Small intestine (tissue), 7 donors: Measurements from ENCODE around the gene PHF5A. TPM values are rescaled to one million over a fixed set of nuclear protein-coding genes. Genes with fewer than 3 reads are reported as not detected.

Source experiments
- DNase-seq, 2 donors: peaks; one replicate each; pipeline versions ENCODE4 v3.0.0 to v3.0.0-alpha.2; 2013
- FAIRE-seq: peaks from 2 replicates; lab custom pipeline; 2012; peaks lifted over from hg19 to GRCh38; lab: Jason Lieb, UNC
- H3K27ac ChIP-seq, 3 donors: one replicate each; pipeline ENCODE4 v1.5.1; 2013; ENCODE audit warnings: low read length in 2 of 3, mild to moderate bottlenecking in 2 of 3, control low read depth in 1 of 3, inconsistent platforms in 1 of 3, low read depth in 1 of 3, moderate library complexity in 1 of 3
- H3K27me3 ChIP-seq, 3 donors: one replicate each; pipeline ENCODE4 v1.6.1; 2013; ENCODE audit warnings: low read length in 3 of 3, inconsistent platforms in 1 of 3; ENCODE audit not compliant: control insufficient read depth in 3 of 3, insufficient read depth in 3 of 3
- H3K36me3 ChIP-seq, 3 donors: one replicate each; pipeline ENCODE4 v1.6.1; 2013; ENCODE audit warnings: low read length in 3 of 3, inconsistent platforms in 1 of 3, low read depth in 1 of 3, mild to moderate bottlenecking in 1 of 3, moderate library complexity in 1 of 3; ENCODE audit not compliant: control insufficient read depth in 3 of 3, insufficient read depth in 2 of 3
- H3K4me1 ChIP-seq, 3 donors: one replicate each; pipeline ENCODE4 v1.6.1; 2013; ENCODE audit warnings: low read length in 2 of 3, inconsistent platforms in 1 of 3, low read depth in 1 of 3, mild to moderate bottlenecking in 1 of 3, moderate library complexity in 1 of 3; ENCODE audit not compliant: control insufficient read depth in 3 of 3, insufficient read depth in 2 of 3
- H3K4me3 ChIP-seq, 3 donors: one replicate each; pipeline ENCODE4 v1.5.1; 2013; ENCODE audit warnings: low read length in 3 of 3, control low read depth in 1 of 3, inconsistent platforms in 1 of 3, low read depth in 1 of 3, mild to moderate bottlenecking in 1 of 3, moderate library complexity in 1 of 3
- H3K9me3 ChIP-seq, 2 donors: one replicate each; pipeline ENCODE4 v1.6.1; 2013; ENCODE audit warnings: low read depth in 1 of 2, low read length in 1 of 2; ENCODE audit not compliant: control insufficient read depth in 2 of 2, insufficient read depth in 1 of 2
- WGBS, 3 donors: extraction: QIAGEN DNeasy Blood & Tissue Kit; methylation state at CpG; one replicate each; pipeline ENCODE4 v1.1.7; 2013; 5-methylcytosine and 5-hydroxymethylcytosine counted together
- polyA plus RNA-seq, 4 donors: library from polyadenylated mRNA; stranded (reverse) in 3 of 4; unstranded in 1 of 4; fragments of 200-250 nt in 3 of 4; fragments of 120-200 nt in 1 of 4; gene quantifications; one replicate each; pipeline versions ENCODE4 v1.2.1 to v1.2.3, GENCODE V29; 2013
- donor health status: healthy with polysubstance abuse.
- donor health status: control.
- donor health status: control.
- donor health status: Bipolar disorder and iron deficiency.
- donor health status: healthy.

The PHF5A gene
- polyA plus RNA-seq, 4 donors = 39.6 to 62.7 (median 55.3) TPM

- WGBS, 3 donors = 0% methylated on average over 26 to 28 of the region's 28 CpGs
- H3K36me3 ChIP-seq = peaks cover 0 to 8% (median 0%) of the 10 kb centered on the region in 3 donors
- peak overlapping the region; percentile 91 to 100 (median 95) for H3K27ac ChIP-seq
- H3K9me3 ChIP-seq = no peaks in the 10 kb centered on the region
- peak; percentile 99 to 100 for DNase-seq
- H3K4me3 ChIP-seq = peak overlapping the region; percentile 68 to 97 (median 90)
- H3K27me3 ChIP-seq = no peaks in the 10 kb centered on the region
- H3K4me1 ChIP-seq = peaks cover 0 to 13% (median 0%) of the 10 kb centered on the region in 3 donors
- FAIRE-seq = peak; percentile 92
These were observed 20.2 kb downstream of the PHF5A start for GRCh38 chr22:41448189-41448808.

GRCh38 chr22:41447435-41448188 is 20.9 kb downstream of the PHF5A start:
- Histone ChIP-seq H3K9me3 (no peaks in the 10 kb centered on the region), H3K27me3 (no peaks in the 10 kb centered on the region), H3K27ac (peak overlapping the region; percentile 91 to 100 (median 95)), H3K4me3 (peak overlapping the region; percentile 68 to 97 (median 90)), H3K4me1 (peaks cover 0 to 19% (median 0%) of the 10 kb centered on the region in 3 donors), H3K36me3 (peaks cover 0 to 13% (median 2%) of the 10 kb centered on the region in 3 donors)
- DNase-seq (peak; percentile 64 to 80), FAIRE-seq (no peak)
- WGBS, 3 donors = 0% methylated on average over 54 to 63 of the region's 63 CpGs

- H3K4me1 ChIP-seq = peaks cover 0 to 22% (median 0%) of the 10 kb centered on the region in 3 donors
- peak within 1 kb of the TSS; percentile 91 to 100 (median 95) for H3K27ac ChIP-seq
- DNase-seq (peak; percentile 95 to 98), FAIRE-seq (no peak)
- no peaks in the 10 kb centered on the region for H3K9me3 ChIP-seq
- peaks cover 0 to 13% (median 2%) of the 10 kb centered on the region in 3 donors for H3K36me3 ChIP-seq
- 0 to 1% (median 0%) methylated on average over 70 to 85 of the region's 85 CpGs for WGBS, 3 donors
- H3K4me3 ChIP-seq = peak within 1 kb of the TSS; percentile 68 to 97 (median 90)
- no peaks in the 10 kb centered on the region for H3K27me3 ChIP-seq
These were observed 21.7 kb downstream of the PHF5A start, which contains the start of gene TOB2 for GRCh38 chr22:41446639-41447434. TSS of gene TOB2 (minus strand) at chr22:41446801. CDS start at chr22:41437345, 9,456 bp downstream.

- H3K27me3 ChIP-seq = no peaks in the 10 kb centered on the region
- peaks cover 0 to 16% (median 2%) of the 10 kb centered on the region in 3 donors for H3K36me3 ChIP-seq
- peaks cover 0 to 22% (median 0%) of the 10 kb centered on the region in 3 donors for H3K4me1 ChIP-seq
- H3K9me3 ChIP-seq = no peaks in the 10 kb centered on the region
- peak overlapping the region; percentile 81 to 100 (median 95) for H3K27ac ChIP-seq
- DNase-seq (no peak), FAIRE-seq (no peak)
- whole genome bisulfite sequencing, 3 donors = 0 to 2% (median 1%) methylated on average over 20 to 34 of the region's 34 CpGs
- H3K4me3 ChIP-seq = peak overlapping the region; percentile 68 to 97 (median 90)
These were observed 22.4 kb downstream of the PHF5A start for GRCh38 chr22:41446057-41446501.

GRCh38 chr22:41445129-41446056 is 23.1 kb downstream of the PHF5A start:
- FAIRE-seq (no peak), DNase-seq (peak; percentile 51 to 57)
- peak overlapping the region; percentile 68 to 97 (median 90) for H3K4me3 ChIP-seq
- H3K27ac ChIP-seq = peak overlapping the region; percentile 81 to 100 (median 95)
- H3K9me3 ChIP-seq = no peaks in the 10 kb centered on the region
- peaks cover 0 to 22% (median 0%) of the 10 kb centered on the region in 3 donors for H3K4me1 ChIP-seq
- H3K36me3 ChIP-seq = peaks cover 0 to 23% (median 2%) of the 10 kb centered on the region in 3 donors
- no peaks in the 10 kb centered on the region for H3K27me3 ChIP-seq
- 0 to 1% (median 0%) methylated on average over 22 of the region's 22 CpGs for WGBS, 3 donors

- peaks cover 0 to 22% (median 0%) of the 10 kb centered on the region in 3 donors for H3K4me1 ChIP-seq
- H3K36me3 ChIP-seq = peaks cover 0 to 30% (median 2%) of the 10 kb centered on the region in 3 donors
- no peak for FAIRE-seq
- DNase-seq = peak; percentile 93 to 96
- H3K27ac ChIP-seq = peak overlapping the region; percentile 81 to 100 (median 95)
- H3K27me3 ChIP-seq = no peaks in the 10 kb centered on the region
- peak overlapping the region; percentile 68 to 97 (median 90) for H3K4me3 ChIP-seq
- 0% methylated on average over 35 of the region's 35 CpGs for WGBS, 3 donors
- no peaks in the 10 kb centered on the region for H3K9me3 ChIP-seq
These were observed 23.9 kb downstream of the PHF5A start for GRCh38 chr22:41444360-41445128.
